ENCODE measurements around the gene SPIRE1. TPM values are rescaled to one million over a fixed set of nuclear protein-coding genes. Genes with fewer than 3 reads are reported as not detected.

Gene SPIRE1
- total RNA-seq, 1 experiment from 2014 or later: 9.5 TPM

DNA sequence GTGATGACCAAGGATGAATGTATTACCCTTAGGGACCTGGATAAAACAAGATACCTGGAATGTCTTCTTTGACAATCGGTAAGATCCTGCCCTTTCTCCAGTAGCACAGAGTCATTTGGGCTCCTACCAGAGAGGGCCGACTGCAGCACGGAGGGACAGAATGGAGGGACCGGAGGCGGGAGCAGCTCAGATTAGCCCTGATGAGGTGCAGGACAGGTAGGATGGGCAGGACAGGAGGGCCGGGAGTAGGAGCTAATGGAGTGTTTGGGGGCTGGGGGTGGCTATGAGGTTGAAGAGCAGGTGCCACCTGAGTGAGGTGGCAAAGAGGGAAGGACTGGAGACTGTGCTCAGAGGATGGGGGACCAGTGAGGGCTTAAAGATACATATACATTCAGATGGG lies 260.1 kb downstream of the SPIRE1 start:
- intact Hi-C loops (cut with micrococcal nuclease; ENCODE audit: unreplicated experiment): loop anchor here (10.0 kb wide), 1 partner anchor 117 kb away; no protein-coding TSS in a partner anchor
- H3K4me1 ChIP-seq: peaks cover 10% of the 10 kb centered on the region; the same call in 1 of the 2 replicates
- H3K36me3 Mint-ChIP-seq (ENCODE audit: insufficient read depth, unreplicated experiment): no peaks in the 10 kb centered on the region
- DNase-seq: no peak
- H3K4me3 Mint-ChIP-seq (ENCODE audit: unreplicated experiment): no peak overlapping the region
- no peaks in the 10 kb centered on the region for H3K9me3 Mint-ChIP-seq (ENCODE audit: unreplicated experiment)
- no peaks in the 10 kb centered on the region for H3K9me3 ChIP-seq
- peaks cover 16% of the 10 kb centered on the region for H3K4me1 Mint-ChIP-seq (ENCODE audit: low read depth, unreplicated experiment)
- peaks cover 3% of the 10 kb centered on the region for H3K27me3 Mint-ChIP-seq (ENCODE audit: insufficient read depth, unreplicated experiment)
- BruUV-seq (replicated peaks): no TSS peak
- no peaks in the 10 kb centered on the region for H3K27me3 ChIP-seq (replicated peaks; ENCODE audit: control insufficient read depth, insufficient read depth, low read length)
- TF ChIP-seq, protein P1, sequence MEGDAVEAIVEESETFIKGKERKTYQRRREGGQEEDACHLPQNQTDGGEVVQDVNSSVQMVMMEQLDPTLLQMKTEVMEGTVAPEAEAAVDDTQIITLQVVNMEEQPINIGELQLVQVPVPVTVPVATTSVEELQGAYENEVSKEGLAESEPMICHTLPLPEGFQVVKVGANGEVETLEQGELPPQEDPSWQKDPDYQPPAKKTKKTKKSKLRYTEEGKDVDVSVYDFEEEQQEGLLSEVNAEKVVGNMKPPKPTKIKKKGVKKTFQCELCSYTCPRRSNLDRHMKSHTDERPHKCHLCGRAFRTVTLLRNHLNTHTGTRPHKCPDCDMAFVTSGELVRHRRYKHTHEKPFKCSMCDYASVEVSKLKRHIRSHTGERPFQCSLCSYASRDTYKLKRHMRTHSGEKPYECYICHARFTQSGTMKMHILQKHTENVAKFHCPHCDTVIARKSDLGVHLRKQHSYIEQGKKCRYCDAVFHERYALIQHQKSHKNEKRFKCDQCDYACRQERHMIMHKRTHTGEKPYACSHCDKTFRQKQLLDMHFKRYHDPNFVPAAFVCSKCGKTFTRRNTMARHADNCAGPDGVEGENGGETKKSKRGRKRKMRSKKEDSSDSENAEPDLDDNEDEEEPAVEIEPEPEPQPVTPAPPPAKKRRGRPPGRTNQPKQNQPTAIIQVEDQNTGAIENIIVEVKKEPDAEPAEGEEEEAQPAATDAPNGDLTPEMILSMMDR (IDR thresholded peaks at IDR 0.05; ENCODE audit: insufficient read depth in 1 of 2, low read depth in 1 of 2, low read length in 1 of 2, severe bottlenecking in 1 of 2, unreplicated experiment in 1 of 2): no peak
- no peaks in the 10 kb centered on the region for H3K36me3 ChIP-seq (ENCODE audit: control insufficient read depth, insufficient read depth, low read length)
- no peak overlapping the region for H3K27ac Mint-ChIP-seq (ENCODE audit: unreplicated experiment)
- no peak overlapping the region for H3K4me3 ChIP-seq (ENCODE audit: low read depth, low read length)
- POLR2A ChIA-PET: no interaction called here
- CTCF ChIA-PET: no interaction called here

DNA sequence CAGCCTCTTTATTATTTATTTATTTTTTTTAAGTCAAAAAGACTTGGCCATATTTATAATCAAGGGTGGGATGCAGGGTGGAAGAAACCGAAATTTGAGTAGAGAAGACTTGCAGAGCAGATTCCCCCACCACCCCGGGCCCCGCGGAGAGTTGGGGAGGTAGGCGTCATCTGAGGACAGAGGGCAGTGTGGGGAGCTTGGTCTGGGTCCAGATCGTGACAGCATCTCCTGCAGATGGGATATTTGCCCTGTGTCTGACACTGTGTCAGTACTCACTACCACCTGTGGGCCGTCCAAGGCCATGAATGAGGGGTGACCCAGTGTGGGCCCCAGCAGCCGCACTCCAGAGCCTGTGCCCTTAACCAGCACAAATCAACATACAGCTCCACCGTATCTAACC lies 260.7 kb downstream of the SPIRE1 start:
- intact Hi-C loops (cut with micrococcal nuclease; ENCODE audit: unreplicated experiment): loop anchor here (10.0 kb wide), 1 partner anchor 118 kb away; no protein-coding TSS in a partner anchor
- CTCF ChIA-PET: no interaction called here
- BruUV-seq (replicated peaks): no TSS peak

More for the DNA sequence above, 260.7 kb downstream of the SPIRE1 start:
- peaks cover 10% of the 10 kb centered on the region; the same call in 1 of the 2 replicates for H3K4me1 ChIP-seq
- H3K4me3 ChIP-seq (ENCODE audit: low read depth, low read length): no peak overlapping the region
- POLR2A ChIA-PET: no interaction called here
- Mint-ChIP-seq H3K4me1 (ENCODE audit: low read depth, unreplicated experiment) (peaks cover 12% of the 10 kb centered on the region), H3K36me3 (ENCODE audit: insufficient read depth, unreplicated experiment) (no peaks in the 10 kb centered on the region), H3K4me3 (ENCODE audit: unreplicated experiment) (no peak overlapping the region), H3K27me3 (ENCODE audit: insufficient read depth, unreplicated experiment) (peaks cover under 1% of the 10 kb centered on the region), H3K9me3 (ENCODE audit: unreplicated experiment) (no peaks in the 10 kb centered on the region), H3K27ac (ENCODE audit: unreplicated experiment) (no peak overlapping the region)
- no peaks in the 10 kb centered on the region for H3K27me3 ChIP-seq (replicated peaks; ENCODE audit: control insufficient read depth, insufficient read depth, low read length)
- no peak for DNase-seq
- no peaks in the 10 kb centered on the region for H3K9me3 ChIP-seq
- TF ChIP-seq, protein P1 (IDR thresholded peaks at IDR 0.05; ENCODE audit: insufficient read depth in 1 of 2, low read depth in 1 of 2, low read length in 1 of 2, severe bottlenecking in 1 of 2, unreplicated experiment in 1 of 2): no peak
- H3K36me3 ChIP-seq (ENCODE audit: control insufficient read depth, insufficient read depth, low read length): no peaks in the 10 kb centered on the region

Other genes with a start within 250 kb of the SPIRE1 start
- gene CEP76, start 44.6 kb upstream of the SPIRE1 start, total RNA-seq (2022): 26.4 and 29.7 TPM in 2 replicates
- gene PSMG2, start 44.9 kb upstream of the SPIRE1 start, total RNA-seq (2022): 106 and 108 TPM in 2 replicates
- gene PTPN2, start 226.1 kb upstream of the SPIRE1 start, total RNA-seq (2022): 53.4 and 55.0 TPM in 2 replicates